ENCODE results near the gene WARS2.
A peak's percentile ranks its signal among the peaks of the same experiment; 100 is the strongest.

WARS2 gene

DNA sequence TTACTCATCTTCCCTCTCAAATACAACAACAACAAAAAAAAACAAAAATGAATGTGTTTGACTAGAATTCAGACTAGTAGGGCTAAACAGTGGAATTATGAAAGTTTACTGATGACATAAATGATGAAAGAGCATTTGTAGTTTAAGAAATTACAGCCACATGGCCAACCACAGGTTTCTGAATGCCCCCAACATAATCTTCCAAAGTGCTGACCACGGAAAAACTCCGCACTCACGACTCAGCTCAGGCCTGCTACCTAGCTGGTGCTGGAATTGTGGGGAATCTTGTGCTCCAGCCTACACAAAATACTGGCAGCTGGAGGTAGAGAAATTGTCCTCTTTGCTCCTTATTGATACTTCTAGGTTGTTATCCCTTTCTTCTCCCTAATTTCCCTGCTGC lies 128.7 kb downstream of the WARS2 start:
- Histone ChIP-seq H3K79me2 (no peaks in the 10 kb centered on the region), H3K4me3 (ENCODE audit: low read depth, low read length) (no peak overlapping the region), H3K9ac (no peak overlapping the region), H3K27ac (no peak overlapping the region), H3K27me3 (ENCODE audit: control insufficient read depth, insufficient read depth, low read length) (peaks cover 6% of the 10 kb centered on the region), H3K4me2 (ENCODE audit: low read length) (no peak overlapping the region), H3K9me3 (ENCODE audit: control insufficient read depth, low read length) (no peaks in the 10 kb centered on the region), H2AFZ (no peak overlapping the region), H3K4me1 (no peaks in the 10 kb centered on the region), H3K36me3 (ENCODE audit: control insufficient read depth, insufficient read depth, low read length) (no peaks in the 10 kb centered on the region)
- TF ChIP-seq CTCF (IDR thresholded peaks at IDR 0.05): no peak

GRCh38 chr1:119011116-119011515 lies 129.3 kb downstream of the WARS2 start:
- Histone ChIP-seq H3K4me3 (ENCODE audit: low read depth, low read length) (no peak overlapping the region), H3K4me2 (ENCODE audit: low read length) (no peak overlapping the region), H3K9me3 (ENCODE audit: control insufficient read depth, low read length) (no peaks in the 10 kb centered on the region), H3K79me2 (no peaks in the 10 kb centered on the region), H2AFZ (no peak overlapping the region), H3K36me3 (ENCODE audit: control insufficient read depth, insufficient read depth, low read length) (no peaks in the 10 kb centered on the region), H3K9ac (no peak overlapping the region), H3K27ac (no peak overlapping the region), H3K4me1 (no peaks in the 10 kb centered on the region), H3K27me3 (ENCODE audit: control insufficient read depth, insufficient read depth, low read length) (peaks cover 9% of the 10 kb centered on the region)
- TF ChIP-seq CTCF (IDR thresholded peaks at IDR 0.05): no peak

- Histone ChIP-seq H3K27me3 (ENCODE audit: control insufficient read depth, insufficient read depth, low read length) (peaks cover 9% of the 10 kb centered on the region), H3K9me3 (ENCODE audit: control insufficient read depth, low read length) (no peaks in the 10 kb centered on the region), H3K4me2 (ENCODE audit: low read length) (no peak overlapping the region), H3K4me3 (ENCODE audit: low read depth, low read length) (no peak overlapping the region), H3K9ac (no peak overlapping the region), H3K27ac (no peak overlapping the region), H3K36me3 (ENCODE audit: control insufficient read depth, insufficient read depth, low read length) (no peaks in the 10 kb centered on the region), H3K79me2 (no peaks in the 10 kb centered on the region), H2AFZ (no peak overlapping the region), H3K4me1 (no peaks in the 10 kb centered on the region)
- TF ChIP-seq CTCF (IDR thresholded peaks at IDR 0.05): no peak
Observed at GRCh38 chr1:119010201-119010600, 130.3 kb downstream of the WARS2 start.

DNA sequence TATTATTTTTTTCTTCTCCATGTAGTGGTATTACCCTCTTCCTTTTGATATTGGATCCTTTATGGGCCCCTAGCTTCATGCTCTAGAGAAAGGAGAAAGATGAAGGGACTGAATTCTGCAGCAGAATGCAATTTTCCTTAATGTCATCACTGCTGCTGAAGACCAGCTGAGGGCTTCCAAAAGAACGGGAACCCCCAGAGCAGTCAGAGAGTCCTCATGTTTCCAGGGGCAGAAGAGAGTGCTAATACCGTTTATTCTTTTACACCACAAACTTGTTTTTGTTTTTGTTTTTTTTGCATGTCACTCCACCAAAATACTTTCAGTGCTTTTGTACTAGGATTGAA lies 131.2 kb downstream of the WARS2 start:
- Histone ChIP-seq H3K4me2 (ENCODE audit: low read length) (no peak overlapping the region), H3K27ac (no peak overlapping the region), H3K9me3 (ENCODE audit: control insufficient read depth, low read length) (no peaks in the 10 kb centered on the region), H3K27me3 (ENCODE audit: control insufficient read depth, insufficient read depth, low read length) (peaks cover 9% of the 10 kb centered on the region), H3K36me3 (ENCODE audit: control insufficient read depth, insufficient read depth, low read length) (no peaks in the 10 kb centered on the region), H3K79me2 (no peaks in the 10 kb centered on the region), H2AFZ (no peak overlapping the region), H3K4me1 (no peaks in the 10 kb centered on the region), H3K4me3 (ENCODE audit: low read depth, low read length) (no peak overlapping the region), H3K9ac (no peak overlapping the region)
- TF ChIP-seq CTCF (IDR thresholded peaks at IDR 0.05): no peak

GRCh38 chr1:119008483-119009311 lies 131.8 kb downstream of the WARS2 start:
- no peaks in the 10 kb centered on the region for H3K79me2 ChIP-seq
- peak; percentile 43 for TF ChIP-seq CTCF (IDR thresholded peaks at IDR 0.05)
- no peaks in the 10 kb centered on the region for H3K9me3 ChIP-seq (ENCODE audit: control insufficient read depth, low read length)
- no peak overlapping the region for H3K27ac ChIP-seq
- peak overlapping the region; percentile 52 for H3K4me2 ChIP-seq (ENCODE audit: low read length)
- H2AFZ ChIP-seq: no peak overlapping the region
- peaks cover 9% of the 10 kb centered on the region for H3K27me3 ChIP-seq (ENCODE audit: control insufficient read depth, insufficient read depth, low read length)
- peak overlapping the region; percentile 35 for H3K4me3 ChIP-seq (ENCODE audit: low read depth, low read length)
- H3K36me3 ChIP-seq (ENCODE audit: control insufficient read depth, insufficient read depth, low read length): no peaks in the 10 kb centered on the region
- no peaks in the 10 kb centered on the region for H3K4me1 ChIP-seq
- H3K9ac ChIP-seq: no peak overlapping the region

Measured in parathyroid adenoma (tissue), 2 donors.